GM23338 (cell line): ENCODE data around the gene CBLC.

Experiments
- CREB1 ChIP-seq: fragments of 250-450 bp; sonication (Bioruptor Pico); IDR thresholded peaks from 2 replicates; pipeline ENCODE4 v1.5.0; 2020; ENCODE audit warnings: low read depth, mild to moderate bottlenecking, moderate library complexity
- CTCF ChIP-seq, 2 experiments: fragments of 200-600 bp in 1 of 2; sonication (generic) in 1 of 2; conservative IDR thresholded peaks; 2 replicates each; pipeline versions ENCODE4 v1.5.1 to v1.6.1; 2016 to 2017; ENCODE audit warnings: antibody characterized with exemption in 2 of 2, low read depth in 2 of 2, mild to moderate bottlenecking in 2 of 2, moderate library complexity in 1 of 2
- EZH2 ChIP-seq: fragments of 200-600 bp; sonication (generic); IDR thresholded peaks from one replicate; pipeline ENCODE4 v1.8.0; 2017; ENCODE audit warnings: antibody characterized with exemption, mild to moderate bottlenecking, low read depth; ENCODE audit not compliant: unreplicated experiment
- POLR2AphosphoS5 ChIP-seq: IDR thresholded peaks from 2 replicates; pipeline ENCODE4 v1.6.1; 2016; ENCODE audit warnings: antibody characterized with exemption, low read depth

GRCh38 chr19:44807652-44808462, 30.2 kb downstream of the CBLC start:
- TF ChIP-seq CTCF (conservative IDR thresholded peaks at IDR 0.05; ENCODE audit: low read depth in 2 of 2) (peak; percentile 62 to 89), POLR2AphosphoS5 (peak; percentile 73), EZH2 (no peak), CREB1 (CRISPR knock-in tag) (peak; percentile 44; the same call in 1 of the 2 replicates)
